Psoas muscle (tissue), 8 donors: ENCODE results near the gene OR11H6. TPM values are rescaled to one million over a fixed set of nuclear protein-coding genes. Genes with fewer than 3 reads are reported as not detected.
"Not testable (repeated sequence)": the region's sequence is repeated elsewhere in the genome, so short reads cannot be mapped to it uniquely, and the experiment has no call there.

Experiments used
- ATAC-seq, 4 donors: fragments of 200-7000 bp; cut with Tn5 transposase; one replicate each; pipeline ENCODE4 v1.9.1; 2020; ENCODE audit warnings: moderate library complexity in 3 of 4, mild to moderate bottlenecking in 2 of 4
- DNase-seq, 2 donors: peaks; one replicate each; pipeline ENCODE4 v3.0.0-alpha.2; 2020
- H3K27ac ChIP-seq: fragments of 200-600 bp; one replicate; pipeline ENCODE4 v1.8.0; 2022
- H3K27me3 ChIP-seq, 3 donors: fragments of 200-600 bp in 1 of 3; one replicate each; pipeline versions ENCODE4 v1.6.1 to v1.8.0; 2013 to 2022; ENCODE audit warnings: low read length in 2 of 3, mild to moderate bottlenecking in 2 of 3, moderate library complexity in 1 of 3; ENCODE audit not compliant: insufficient read depth in 3 of 3
- H3K36me3 ChIP-seq, 2 donors: fragments of 200-600 bp in 1 of 2; one replicate each; pipeline versions ENCODE4 v1.6.1 to v1.8.0; 2013 to 2022; ENCODE audit warnings: low read depth in 1 of 2, mild to moderate bottlenecking in 1 of 2, moderate library complexity in 1 of 2; ENCODE audit not compliant: insufficient read depth in 1 of 2
- H3K4me1 ChIP-seq: fragments of 200-600 bp; one replicate; pipeline ENCODE4 v1.8.0; 2022
- H3K4me3 ChIP-seq: fragments of 200-600 bp; one replicate; pipeline ENCODE4 v1.8.0; 2022; ENCODE audit warnings: mild to moderate bottlenecking
- H3K9me3 ChIP-seq: fragments of 200-600 bp; one replicate; pipeline ENCODE4 v1.8.0; 2022
- CTCF ChIP-seq: fragments of 200-600 bp; IDR thresholded peaks from one replicate; pipeline ENCODE4 v1.8.0; 2022; ENCODE audit warnings: antibody characterized with exemption
- WGBS, 3 donors: extraction: QIAGEN DNeasy Blood & Tissue Kit; methylation state at CpG; one replicate each; pipeline versions ENCODE4 v1.1.6 to v1.1.7; 2013; 5-methylcytosine and 5-hydroxymethylcytosine counted together
- intact Hi-C, 2 donors: fragments of 100-400 bp; cut with DNase I; formaldehyde crosslinking; loops; one replicate each; pipeline versions ENCODE4 v1.11.0 to v1.14.2; 2022
- polyA plus RNA-seq, 3 donors: library from polyadenylated mRNA; stranded (reverse); fragments of 200-250 nt; gene quantifications; one replicate each; pipeline ENCODE4 v1.2.3, GENCODE V29; 2013
- total RNA-seq, 4 donors: library from RNA; stranded (reverse); fragmentation: NEBNext Ultra II Directional in 2 of 4; extraction: Animal tissue kit (Norgen Biotek cat#: 25700) in 2 of 4; gene quantifications; one replicate each; pipeline versions ENCODE4 v1.2.1 to v1.2.4, GENCODE V29; 2021 to 2023
- donor health status: healthy with polysubstance abuse.
- donor health status: DM: no; HTN: no; CAD: no; lungs with moderate emphysema.
- donor health status: Bipolar disorder and iron deficiency.
- donor health status: healthy.
- donor health status: DM: yes; HTN: yes; CAD: no.
- donor health status: DM: no; HTN: no; CAD: no.
- donor health status: DM: no; HTN: no; CAD: no.
- donor health status: DM: yes; HTN: yes; CAD: no.

The OR11H6 gene
- total and polyA plus RNA-seq, 7 donors, result not detected

- Histone ChIP-seq H3K4me3 (no peak overlapping the region), H3K27ac (no peak overlapping the region), H3K9me3 (no peaks in the 10 kb centered on the region), H3K4me1 (no peaks in the 10 kb centered on the region), H3K27me3 (no peaks in the 10 kb centered on the region), H3K36me3 (no peaks in the 10 kb centered on the region)
- no peak for TF ChIP-seq CTCF
- intact Hi-C loops, result no loop called here
- ATAC-seq, result no peak
- no peak for DNase-seq
Measured at GRCh38 chr14:20194101-20194500, 29.4 kb upstream of the OR11H6 start.

GRCh38 chr14:20195170-20195569 lies 28.3 kb upstream of the OR11H6 start:
- ATAC-seq, H3K4me3 ChIP-seq, H3K9me3 ChIP-seq, H3K27ac ChIP-seq, DNase-seq, H3K4me1 ChIP-seq, H3K27me3 ChIP-seq, intact Hi-C loops, H3K36me3 ChIP-seq: not testable (repeated sequence)
- 63% methylated on average over 6 of the region's 6 CpGs for WGBS, 3 donors

GRCh38 chr14:20195911-20196310 lies 27.6 kb upstream of the OR11H6 start:
- 10 to 22% (median 17%) methylated on average over 2 of the region's 2 CpGs for WGBS, 3 donors

GRCh38 chr14:20197459-20197858 lies 26.1 kb upstream of the OR11H6 start:
- Histone ChIP-seq H3K36me3 (no peaks in the 10 kb centered on the region), H3K4me3 (no peak overlapping the region), H3K9me3 (no peaks in the 10 kb centered on the region), H3K4me1 (no peaks in the 10 kb centered on the region), H3K27me3 (no peaks in the 10 kb centered on the region), H3K27ac (no peak overlapping the region)
- intact Hi-C loops, result no loop called here
- WGBS, 3 donors, result 71 to 88% (median 76%) methylated on average over 5 to 6 of the region's 6 CpGs
- ATAC-seq (no peak), DNase-seq (no peak)
- TF ChIP-seq CTCF, result no peak

More at GRCh38 chr14:20195911-20196310, 27.6 kb upstream of the OR11H6 start:
- no peak for TF ChIP-seq CTCF
- ATAC-seq (no peak), DNase-seq (no peak)
- no peak overlapping the region for H3K27ac ChIP-seq
- H3K4me1 ChIP-seq, result no peaks in the 10 kb centered on the region
- intact Hi-C loops, result no loop called here
- H3K27me3 ChIP-seq, result no peaks in the 10 kb centered on the region
- no peak overlapping the region for H3K4me3 ChIP-seq
- H3K36me3 ChIP-seq, result no peaks in the 10 kb centered on the region
- H3K9me3 ChIP-seq, result no peaks in the 10 kb centered on the region

GRCh38 chr14:20198991-20199390 lies 24.5 kb upstream of the OR11H6 start:
- ATAC-seq (no peak), DNase-seq (no peak)
- intact Hi-C loops, result no loop called here
- Histone ChIP-seq H3K27ac (no peak overlapping the region), H3K36me3 (no peaks in the 10 kb centered on the region), H3K4me1 (no peaks in the 10 kb centered on the region), H3K9me3 (no peaks in the 10 kb centered on the region), H3K4me3 (no peak overlapping the region), H3K27me3 (no peaks in the 10 kb centered on the region)
- no peak for TF ChIP-seq CTCF
- 46 to 59% (median 57%) methylated on average over 5 of the region's 5 CpGs for WGBS, 3 donors
